SK-N-SH treated with all-trans-retinoic acid at 6 μM for 48 hours (cell line): ENCODE measurements around the gene TMEM106A.

Experiments
- ATAC-seq: fragments of 200-7000 bp; cut with Tn5 transposase; 3 replicates; pipeline ENCODE4 v1.9.1; 2020; ENCODE audit warnings: mild to moderate bottlenecking, moderate library complexity
- ARNTL ChIP-seq: fragments of 450-650 bp; formaldehyde crosslinking; IDR thresholded peaks from 2 replicates; pipeline ENCODE4 v1.5.0; 2020; ENCODE audit warnings: low read depth, mild to moderate bottlenecking, moderate library complexity, borderline replicate concordance
- BACH2 ChIP-seq: fragments of 250-450 bp; sonication (Bioruptor Pico); IDR thresholded peaks from 2 replicates; pipeline ENCODE4 v1.9.0; 2021; ENCODE audit warnings: mild to moderate bottlenecking, borderline replicate concordance
- CREB5 ChIP-seq: fragments of 250-450 bp; sonication (Bioruptor Pico); IDR thresholded peaks from 2 replicates; pipeline ENCODE4 v1.5.1; 2020; ENCODE audit warnings: low read depth, mild to moderate bottlenecking, moderate library complexity
- CSDC2 ChIP-seq: fragments of 250-450 bp; sonication (Bioruptor Pico); IDR thresholded peaks from 2 replicates; pipeline ENCODE4 v1.5.0; 2020; ENCODE audit warnings: mild to moderate bottlenecking, moderate library complexity
- ESRRG ChIP-seq: fragments of 250-450 bp; sonication (Bioruptor Pico); IDR thresholded peaks from 2 replicates; pipeline ENCODE4 v1.6.1; 2021; ENCODE audit warnings: mild to moderate bottlenecking
- ISL1 ChIP-seq: fragments of 250-450 bp; sonication (Bioruptor Pico); IDR thresholded peaks from 2 replicates; pipeline ENCODE4 v2.1.2; 2022; ENCODE audit warnings: mild to moderate bottlenecking, moderate library complexity
- OSR1 ChIP-seq: fragments of 250-450 bp; sonication (Bioruptor Pico); IDR thresholded peaks from 2 replicates; pipeline ENCODE4 v1.8.0; 2022; ENCODE audit warnings: moderate library complexity, mild to moderate bottlenecking, inconsistent platforms
- PATZ1 ChIP-seq: fragments of 250-450 bp; sonication (Bioruptor Pico); IDR thresholded peaks from 2 replicates; pipeline ENCODE4 v1.8.0; 2020; ENCODE audit warnings: mild to moderate bottlenecking, moderate library complexity, borderline replicate concordance
- POU6F1 ChIP-seq: fragments of 250-450 bp; sonication (Bioruptor Pico); IDR thresholded peaks from 2 replicates; pipeline ENCODE4 v1.8.0; 2021; ENCODE audit warnings: low read depth, mild to moderate bottlenecking, moderate library complexity, borderline replicate concordance
- PPARA ChIP-seq: fragments of 250-450 bp; sonication (Bioruptor Pico); IDR thresholded peaks from 2 replicates; pipeline ENCODE4 v1.5.0; 2020; ENCODE audit warnings: mild to moderate bottlenecking, borderline replicate concordance
- RARB ChIP-seq: fragments of 250-450 bp; sonication (Bioruptor Pico); IDR thresholded peaks from 2 replicates; pipeline ENCODE4 v1.8.0; 2021; ENCODE audit warnings: mild to moderate bottlenecking, moderate library complexity
- SNAI2 ChIP-seq: fragments of 250-450 bp; sonication (Bioruptor Pico); IDR thresholded peaks from 2 replicates; pipeline ENCODE4 v1.5.0; 2020; ENCODE audit warnings: mild to moderate bottlenecking, moderate library complexity
- TCF4 ChIP-seq: fragments of 250-450 bp; sonication (Bioruptor Pico); IDR thresholded peaks from 2 replicates; pipeline ENCODE4 v1.8.0; 2021; ENCODE audit warnings: mild to moderate bottlenecking, moderate library complexity, borderline replicate concordance
- TOX ChIP-seq: fragments of 250-450 bp; sonication (Bioruptor Pico); IDR thresholded peaks from 2 replicates; pipeline ENCODE4 v1.8.0; 2021; ENCODE audit warnings: mild to moderate bottlenecking, moderate library complexity, borderline replicate concordance
- TSHZ2 ChIP-seq: fragments of 250-450 bp; sonication (Bioruptor Pico); IDR thresholded peaks from 2 replicates; pipeline ENCODE4 v1.5.0; 2020; ENCODE audit warnings: mild to moderate bottlenecking, moderate library complexity
- ZC3H10 ChIP-seq: fragments of 250-450 bp; sonication (Bioruptor Pico); IDR thresholded peaks from 2 replicates; pipeline ENCODE4 v1.5.1; 2021; ENCODE audit warnings: mild to moderate bottlenecking, moderate library complexity
- ZFP3 ChIP-seq: fragments of 250-450 bp; sonication (Bioruptor Pico); IDR thresholded peaks from 2 replicates; pipeline ENCODE4 v1.5.0; 2020; ENCODE audit warnings: mild to moderate bottlenecking, moderate library complexity
- ZFP30 ChIP-seq: fragments of 450-650 bp; formaldehyde crosslinking; IDR thresholded peaks from 2 replicates; pipeline ENCODE4 v1.5.0; 2022; ENCODE audit warnings: mild to moderate bottlenecking, moderate library complexity
- ZNF565 ChIP-seq: fragments of 450-650 bp; formaldehyde crosslinking; conservative IDR thresholded peaks from 2 replicates; pipeline ENCODE4 v1.5.0; 2020; ENCODE audit warnings: low read depth, mild to moderate bottlenecking, moderate library complexity
- ZNF70 ChIP-seq: fragments of 450-650 bp; formaldehyde crosslinking; IDR thresholded peaks from 2 replicates; pipeline ENCODE4 v1.5.0; 2020; ENCODE audit warnings: mild to moderate bottlenecking, moderate library complexity
- ZNF8 ChIP-seq: fragments of 450-650 bp; formaldehyde crosslinking; IDR thresholded peaks from 2 replicates; pipeline ENCODE4 v1.5.0; 2020; ENCODE audit warnings: mild to moderate bottlenecking, moderate library complexity

Gene TMEM106A

DNA sequence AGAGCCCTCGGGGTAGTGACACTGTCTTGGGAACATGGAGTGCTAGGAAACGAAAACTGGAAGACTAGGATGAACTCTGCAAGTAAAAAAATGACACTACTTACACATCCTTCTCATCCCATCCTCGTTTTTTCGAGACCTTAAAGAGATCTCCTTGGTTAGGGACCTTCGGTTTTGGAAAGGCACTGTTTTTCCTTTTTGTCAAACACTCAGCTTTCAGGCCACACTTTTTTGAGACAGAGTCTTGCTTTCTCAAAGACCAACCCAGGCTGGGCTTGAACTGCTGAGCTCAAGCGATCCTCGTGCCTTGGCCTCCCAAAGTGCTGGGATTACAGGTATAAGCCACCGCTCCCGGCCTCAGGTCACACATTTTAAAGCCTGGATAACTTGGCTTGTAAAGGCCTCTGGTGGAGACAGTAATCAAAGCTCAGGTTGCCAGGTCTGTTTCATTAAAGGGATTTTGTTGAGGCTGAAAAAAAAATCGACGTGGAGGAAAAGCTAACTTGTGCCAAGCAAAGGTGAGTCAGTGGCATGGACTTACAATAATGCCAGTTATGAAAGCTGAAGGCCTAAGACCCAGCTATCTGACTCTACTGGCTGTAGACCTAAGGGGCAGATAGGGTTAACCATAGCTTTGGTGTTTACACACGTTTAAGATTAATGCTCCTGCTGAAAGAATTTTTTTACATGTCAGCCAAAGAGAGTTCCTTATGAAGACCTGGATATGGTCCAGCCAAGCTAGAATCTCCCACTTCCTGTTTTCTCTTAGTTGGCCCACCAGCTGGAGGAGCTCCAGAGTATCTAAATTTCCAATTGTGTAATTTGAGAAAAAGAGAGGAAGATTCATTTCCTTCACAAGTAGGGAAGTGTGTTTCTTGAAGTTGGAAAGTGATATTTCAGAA lies 39.8 kb upstream of the TMEM106A start:
- peak; percentile 41 for ATAC-seq
- TF ChIP-seq ZNF8 (no peak), ISL1 (CRISPR knock-in tag) (peak; percentile 11; the same call in 1 of the 2 replicates), ESRRG (no peak), PATZ1 (CRISPR knock-in tag) (no peak)

- TF ChIP-seq TOX (no peak), PPARA (CRISPR knock-in tag) (no peak), ZFP30 (CRISPR knock-in tag) (no peak), POU6F1 (CRISPR knock-in tag) (no peak), BACH2 (CRISPR knock-in tag) (no peak), ZFP3 (no peak), ESRRG (no peak), ZNF565 (CRISPR knock-in tag) (no peak), TSHZ2 (CRISPR knock-in tag) (no peak), CREB5 (no peak), OSR1 (CRISPR knock-in tag) (no peak), CSDC2 (CRISPR knock-in tag) (no peak), ARNTL (CRISPR knock-in tag) (no peak), TCF4 (CRISPR knock-in tag) (no peak)
- TF ChIP-seq, all 23 proteins: peak for 0
- ATAC-seq: no peak
Observed at GRCh38 chr17:43175213-43176118, 36.2 kb upstream of the TMEM106A start.

- TF ChIP-seq OSR1 (CRISPR knock-in tag) (no peak), RARB (CRISPR knock-in tag) (no peak), ZNF565 (CRISPR knock-in tag) (no peak), ZC3H10 (CRISPR knock-in tag) (no peak), CREB5 (no peak), ZNF70 (CRISPR knock-in tag) (no peak), SNAI2 (no peak)
- ATAC-seq: no peak
Observed at GRCh38 chr17:43176119-43176570, 35.5 kb upstream of the TMEM106A start.
